ENCODE results near the gene C2CD2.

DNA sequence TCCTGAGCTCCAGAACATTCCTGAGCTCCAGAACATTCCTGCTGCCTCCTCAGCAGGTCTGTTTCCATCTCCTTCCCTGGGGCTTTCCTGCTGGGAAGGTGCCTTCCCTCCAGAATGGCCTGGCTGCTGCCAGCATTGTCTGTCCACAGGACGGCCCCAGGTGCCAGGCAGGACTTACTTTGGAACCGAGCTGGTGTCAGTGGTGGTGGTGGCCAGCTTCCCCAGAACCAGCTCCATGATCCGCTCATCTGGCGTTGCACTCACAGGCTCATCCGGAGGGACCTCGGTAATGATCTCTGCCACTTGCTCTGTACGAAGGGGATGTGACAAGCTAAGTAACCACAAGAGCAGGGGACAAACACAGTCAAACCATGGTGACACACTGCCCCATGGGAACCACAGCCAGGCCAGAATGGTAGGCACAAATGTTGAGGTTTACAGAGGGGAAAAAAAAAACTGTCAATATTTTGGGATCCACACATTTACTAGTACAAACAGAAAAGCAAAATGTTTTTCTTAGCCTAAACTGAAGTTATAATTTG, 116.0 kb downstream of the C2CD2 start:
- TF ChIP-seq RARB (CRISPR knock-in tag; IDR thresholded peaks at IDR 0.05) (no peak), BACH2 (CRISPR knock-in tag; IDR thresholded peaks at IDR 0.05; ENCODE audit: borderline replicate concordance) (no peak), ZFP3 (CRISPR knock-in tag; IDR thresholded peaks at IDR 0.05) (no peak), ZNF565 (CRISPR knock-in tag; conservative IDR thresholded peaks at IDR 0.05; ENCODE audit: low read depth) (no peak)
- TF ChIP-seq, protein P1, sequence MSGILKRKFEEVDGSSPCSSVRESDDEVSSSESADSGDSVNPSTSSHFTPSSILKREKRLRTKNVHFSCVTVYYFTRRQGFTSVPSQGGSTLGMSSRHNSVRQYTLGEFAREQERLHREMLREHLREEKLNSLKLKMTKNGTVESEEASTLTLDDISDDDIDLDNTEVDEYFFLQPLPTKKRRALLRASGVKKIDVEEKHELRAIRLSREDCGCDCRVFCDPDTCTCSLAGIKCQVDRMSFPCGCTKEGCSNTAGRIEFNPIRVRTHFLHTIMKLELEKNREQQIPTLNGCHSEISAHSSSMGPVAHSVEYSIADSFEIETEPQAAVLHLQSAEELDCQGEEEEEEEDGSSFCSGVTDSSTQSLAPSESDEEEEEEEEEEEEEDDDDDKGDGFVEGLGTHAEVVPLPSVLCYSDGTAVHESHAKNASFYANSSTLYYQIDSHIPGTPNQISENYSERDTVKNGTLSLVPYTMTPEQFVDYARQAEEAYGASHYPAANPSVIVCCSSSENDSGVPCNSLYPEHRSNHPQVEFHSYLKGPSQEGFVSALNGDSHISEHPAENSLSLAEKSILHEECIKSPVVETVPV (CRISPR knock-in tag; IDR thresholded peaks at IDR 0.05), result no peak

Measured in SK-N-SH treated with all-trans-retinoic acid at 6 μM for 48 hours (cell line).